Amygdala (tissue), 56 donors: Measurements from ENCODE around the gene PRKCZ.

Source experiments
- DNase-seq, 56 donors: peaks; one replicate each; lab custom pipeline; 2025; lab: John Stamatoyannopoulos, UW

PRKCZ gene

GRCh38 chr1:2098839-2099785 is 48.9 kb downstream of the PRKCZ start:
- DNase-seq, result peak in 52 of 56 donors; percentile 29 to 93 (median 80)

- peak in 2 of 56 donors; percentile 14 to 25 for DNase-seq
Measured at GRCh38 chr1:2099886-2100779, 49.9 kb downstream of the PRKCZ start.

- DNase-seq, result no peak
Measured at GRCh38 chr1:2100780-2101108, 50.5 kb downstream of the PRKCZ start.

GRCh38 chr1:2101531-2101930 is 51.3 kb downstream of the PRKCZ start:
- DNase-seq, result no peak

- DNase-seq, result no peak
Measured at GRCh38 chr1:2101946-2102345, 51.7 kb downstream of the PRKCZ start.

GRCh38 chr1:2102753-2103152 is 52.5 kb downstream of the PRKCZ start:
- DNase-seq, result no peak

- no peak for DNase-seq
Measured at GRCh38 chr1:2103266-2103900, 53.2 kb downstream of the PRKCZ start.

GRCh38 chr1:2103901-2104590 is 53.8 kb downstream of the PRKCZ start:
- no peak for DNase-seq

GRCh38 chr1:2104621-2105427 is 54.6 kb downstream of the PRKCZ start:
- DNase-seq, result no peak

- DNase-seq, result no peak
Measured at GRCh38 chr1:2105781-2106524, 55.7 kb downstream of the PRKCZ start.

- no peak for DNase-seq
Measured at GRCh38 chr1:2106659-2107405, 56.6 kb downstream of the PRKCZ start.

GRCh38 chr1:2107586-2108212 is 57.5 kb downstream of the PRKCZ start:
- DNase-seq, result no peak

- peak in 6 of 56 donors; percentile 26 to 57 (median 33) for DNase-seq
Measured at GRCh38 chr1:2108213-2108876, 58.1 kb downstream of the PRKCZ start.

GRCh38 chr1:2108877-2109580 is 58.8 kb downstream of the PRKCZ start:
- no peak for DNase-seq

- no peak for DNase-seq
Measured at GRCh38 chr1:2109581-2110021, 59.4 kb downstream of the PRKCZ start.

- DNase-seq, result no peak
Measured at GRCh38 chr1:2110191-2110737, 60.1 kb downstream of the PRKCZ start.
